OCI-LY3 (cell line): ENCODE data around the gene XPO1.

Source experiments
- CTCF ChIP-seq: fragments of 200-600, 300-600 bp; sonication (generic); IDR thresholded peaks from 2 replicates; pipeline ENCODE4 v1.5.1; 2014; ENCODE audit warnings: antibody characterized with exemption, low read length, low read depth
- EZH2phosphoT487 ChIP-seq: fragments of 200-600 bp; shearing (Covaris generic); IDR thresholded peaks from 2 replicates; pipeline ENCODE4 v1.6.1; 2018; ENCODE audit warnings: antibody characterized with exemption, mixed run types, low read depth

- TF ChIP-seq CTCF (no peak), EZH2phosphoT487 (no peak)
These were observed 17.9 kb downstream of the XPO1 start for GRCh38 chr2:61520261-61520660.
